DOHH2 (cell line): ENCODE results near the gene EFNB1.

ENCODE experiments used
- EZH2phosphoT487 ChIP-seq: fragments of 200-600 bp; sonication (generic); IDR thresholded peaks from 2 replicates; pipeline ENCODE4 v1.6.1; 2017; ENCODE audit warnings: borderline replicate concordance, mild to moderate bottlenecking, antibody characterized with exemption, low read length, moderate library complexity, mixed read lengths
- TF ChIP-seq, protein P1 (sequence below): fragments of 200-600 bp; sonication (generic); IDR thresholded peaks from one replicate; pipeline ENCODE4 v1.5.1; 2014; ENCODE audit warnings: antibody characterized with exemption, mild to moderate bottlenecking, low read depth, low read length; ENCODE audit not compliant: poor library complexity, severe bottlenecking

DNA sequence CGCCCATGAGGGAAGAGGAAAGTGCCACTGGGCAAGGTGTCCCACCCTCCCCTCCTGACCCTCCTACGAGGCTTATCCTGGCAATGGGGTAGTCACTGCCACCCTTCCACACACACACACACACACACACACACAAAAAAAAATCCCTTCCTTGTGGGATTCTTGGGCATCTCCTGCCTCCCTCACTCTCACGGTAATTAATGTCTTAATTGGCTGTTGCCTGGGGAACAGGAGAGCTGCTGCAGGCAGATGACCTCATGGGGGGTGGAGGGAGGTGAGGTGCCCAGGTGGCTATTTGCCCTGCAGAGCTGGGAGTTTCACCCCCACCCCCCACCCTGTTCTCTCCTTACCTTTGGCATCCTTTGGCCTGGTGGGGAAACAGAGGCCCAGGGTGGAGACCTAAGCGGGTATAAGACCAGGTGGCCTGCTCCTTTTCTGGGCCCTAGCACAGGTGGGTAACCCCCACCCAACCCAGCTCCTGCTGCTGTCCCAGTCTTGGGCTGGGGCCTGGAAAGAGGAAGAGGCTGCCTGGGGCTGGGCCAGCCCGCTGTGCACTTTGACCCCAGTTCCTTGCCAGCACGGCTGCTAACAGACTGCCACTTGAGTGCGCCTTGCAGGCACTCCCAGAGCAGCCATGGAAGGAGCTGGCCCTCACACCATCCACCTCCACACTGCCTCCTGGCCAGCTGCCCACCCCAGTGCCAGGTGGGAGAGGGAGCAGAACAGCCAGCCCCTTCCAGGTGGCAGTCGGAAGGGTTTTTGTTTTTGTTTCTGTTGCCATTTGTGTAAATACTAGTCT is 12.6 kb downstream of the EFNB1 start:
- TF ChIP-seq, protein P1, sequence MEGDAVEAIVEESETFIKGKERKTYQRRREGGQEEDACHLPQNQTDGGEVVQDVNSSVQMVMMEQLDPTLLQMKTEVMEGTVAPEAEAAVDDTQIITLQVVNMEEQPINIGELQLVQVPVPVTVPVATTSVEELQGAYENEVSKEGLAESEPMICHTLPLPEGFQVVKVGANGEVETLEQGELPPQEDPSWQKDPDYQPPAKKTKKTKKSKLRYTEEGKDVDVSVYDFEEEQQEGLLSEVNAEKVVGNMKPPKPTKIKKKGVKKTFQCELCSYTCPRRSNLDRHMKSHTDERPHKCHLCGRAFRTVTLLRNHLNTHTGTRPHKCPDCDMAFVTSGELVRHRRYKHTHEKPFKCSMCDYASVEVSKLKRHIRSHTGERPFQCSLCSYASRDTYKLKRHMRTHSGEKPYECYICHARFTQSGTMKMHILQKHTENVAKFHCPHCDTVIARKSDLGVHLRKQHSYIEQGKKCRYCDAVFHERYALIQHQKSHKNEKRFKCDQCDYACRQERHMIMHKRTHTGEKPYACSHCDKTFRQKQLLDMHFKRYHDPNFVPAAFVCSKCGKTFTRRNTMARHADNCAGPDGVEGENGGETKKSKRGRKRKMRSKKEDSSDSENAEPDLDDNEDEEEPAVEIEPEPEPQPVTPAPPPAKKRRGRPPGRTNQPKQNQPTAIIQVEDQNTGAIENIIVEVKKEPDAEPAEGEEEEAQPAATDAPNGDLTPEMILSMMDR, result no peak
- no peak for TF ChIP-seq EZH2phosphoT487
